A673 (cell line): ENCODE data around the gene ATG9B. TPM values are rescaled to one million over a fixed set of nuclear protein-coding genes. Genes with fewer than 3 reads are reported as not detected.

ENCODE experiments used
- BruUV-seq: library from RNA; stranded (reverse); fragments of 400-500 nt; replicated peaks from 2 replicates; lab custom pipeline; 2021; lab: Mats Ljungman, UMichigan
- CTCF ChIA-PET: fragments of 300-600 bp; sonication (Branson Sonifier 250); formaldehyde crosslinking; loops from one replicate; lab custom pipeline; 2022; ENCODE audit warnings: antibody characterized with exemption; lab: Charles Lee
- POLR2A ChIA-PET: fragments of 300-600 bp; sonication (Branson Sonifier 250); formaldehyde crosslinking; loops from one replicate; lab custom pipeline; 2022; ENCODE audit warnings: antibody characterized with exemption; ENCODE audit not compliant: low non-redundant PET; lab: Charles Lee
- DNase-seq: peaks from one replicate; pipeline ENCODE4 v3.0.0-alpha.2; 2015; ENCODE audit warnings: low spot score
- H3K27ac ChIP-seq: fragments of 200-600 bp; sonication (generic); 2 replicates; pipeline ENCODE4 v1.5.1; 2016; ENCODE audit warnings: mixed run types, low read depth, mild to moderate bottlenecking, mixed read lengths, antibody characterized with exemption, low read length; ENCODE audit not compliant: poor library complexity, severe bottlenecking
- H3K27me3 ChIP-seq: fragments of 200-600 bp; sonication (generic); replicated peaks from 2 replicates; pipeline ENCODE4 v1.6.1; 2017; ENCODE audit warnings: mixed run types, low read depth, mild to moderate bottlenecking, mixed read lengths, antibody characterized with exemption, low read length; ENCODE audit not compliant: insufficient read depth, poor library complexity
- H3K36me3 ChIP-seq: fragments of 200-600 bp; sonication (generic); 2 replicates; pipeline ENCODE4 v1.6.1; 2016; ENCODE audit warnings: mixed run types, mild to moderate bottlenecking, mixed read lengths, antibody characterized with exemption, low read length; ENCODE audit not compliant: insufficient read depth, poor library complexity, severe bottlenecking
- H3K4me1 ChIP-seq: fragments of 200-600 bp; sonication (generic); 2 replicates; pipeline ENCODE4 v1.6.1; 2017; ENCODE audit warnings: mixed run types, mild to moderate bottlenecking, mixed read lengths, antibody characterized with exemption, low read length; ENCODE audit not compliant: insufficient read depth, poor library complexity, severe bottlenecking
- H3K4me3 ChIP-seq: fragments of 200-600 bp; sonication (generic); 2 replicates; pipeline ENCODE4 v1.5.1; 2016; ENCODE audit warnings: low read depth, mixed run types, mild to moderate bottlenecking, mixed read lengths, low read length; ENCODE audit not compliant: poor library complexity, severe bottlenecking
- H3K9me3 ChIP-seq: fragments of 200-600 bp; sonication (generic); 2 replicates; pipeline ENCODE4 v1.6.1; 2016; ENCODE audit warnings: mixed run types, low read depth, mild to moderate bottlenecking, mixed read lengths, antibody characterized with exemption, low read length; ENCODE audit not compliant: poor library complexity, severe bottlenecking
- EZH2 ChIP-seq: fragments of 200-600 bp; sonication (generic); IDR thresholded peaks from 2 replicates; pipeline ENCODE4 v1.6.1; 2017; ENCODE audit warnings: borderline replicate concordance, low read depth, mild to moderate bottlenecking, mixed read lengths, antibody characterized with exemption, low read length; ENCODE audit not compliant: poor library complexity, severe bottlenecking
- intact Hi-C: fragments of 100-400 bp; cut with micrococcal nuclease; formaldehyde crosslinking; loops from one replicate; pipeline ENCODE4 v1.10.0; 2022; ENCODE audit not compliant: unreplicated experiment
- total RNA-seq: library from RNA; stranded (reverse); gene quantifications from 2 replicates; pipeline ENCODE4 v1.2.3, GENCODE V29; 2021
- TF ChIP-seq, protein P1 (sequence below): fragments of 300-800, 200-600 bp; sonication (generic); conservative IDR thresholded peaks from 2 replicates; pipeline ENCODE4 v1.5.1; 2017; ENCODE audit warnings: low read depth, mild to moderate bottlenecking, antibody characterized with exemption, low read length, moderate library complexity, mixed read lengths

ATG9B gene
- total RNA-seq, 1 experiment from 2014 or later = 1.9 TPM

DNA sequence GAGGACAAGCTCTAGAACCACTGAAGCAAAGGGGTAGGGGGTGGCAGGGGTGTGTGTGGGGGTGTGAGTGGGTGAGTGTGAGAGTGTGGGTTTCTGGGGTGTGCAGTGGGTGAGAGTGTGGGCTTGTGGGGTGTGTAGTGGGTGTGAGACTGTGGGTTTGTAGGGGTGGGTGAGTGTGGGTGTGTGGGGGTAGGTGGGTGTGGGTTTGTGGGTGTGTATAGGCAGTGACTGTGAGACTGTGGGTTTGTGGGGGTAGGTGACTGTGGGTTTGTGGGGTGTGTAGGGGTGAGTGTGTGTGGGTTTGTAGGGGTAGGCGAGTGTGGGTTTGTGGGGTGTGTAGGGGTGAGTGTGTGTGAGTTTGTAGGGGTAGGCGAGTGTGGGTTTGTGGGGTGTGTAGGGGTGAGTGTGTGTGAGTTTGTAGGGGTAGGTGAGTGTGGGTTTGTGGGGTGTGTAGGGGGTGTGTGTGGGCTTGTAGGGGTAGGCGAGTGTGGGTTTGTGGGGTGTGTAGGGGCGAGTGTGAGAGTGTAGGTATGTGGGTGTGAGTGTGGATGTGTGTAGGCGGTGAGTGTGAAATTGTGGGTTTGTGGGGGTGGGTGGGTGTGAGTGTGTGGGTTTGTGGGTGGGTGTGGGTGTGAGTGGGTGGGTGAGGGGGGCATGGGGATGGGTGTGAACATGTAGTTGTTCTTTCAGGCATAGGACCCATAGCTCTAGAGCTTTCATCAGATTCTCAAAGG is 24.6 kb downstream of the ATG9B start:
- TF ChIP-seq, protein P1, sequence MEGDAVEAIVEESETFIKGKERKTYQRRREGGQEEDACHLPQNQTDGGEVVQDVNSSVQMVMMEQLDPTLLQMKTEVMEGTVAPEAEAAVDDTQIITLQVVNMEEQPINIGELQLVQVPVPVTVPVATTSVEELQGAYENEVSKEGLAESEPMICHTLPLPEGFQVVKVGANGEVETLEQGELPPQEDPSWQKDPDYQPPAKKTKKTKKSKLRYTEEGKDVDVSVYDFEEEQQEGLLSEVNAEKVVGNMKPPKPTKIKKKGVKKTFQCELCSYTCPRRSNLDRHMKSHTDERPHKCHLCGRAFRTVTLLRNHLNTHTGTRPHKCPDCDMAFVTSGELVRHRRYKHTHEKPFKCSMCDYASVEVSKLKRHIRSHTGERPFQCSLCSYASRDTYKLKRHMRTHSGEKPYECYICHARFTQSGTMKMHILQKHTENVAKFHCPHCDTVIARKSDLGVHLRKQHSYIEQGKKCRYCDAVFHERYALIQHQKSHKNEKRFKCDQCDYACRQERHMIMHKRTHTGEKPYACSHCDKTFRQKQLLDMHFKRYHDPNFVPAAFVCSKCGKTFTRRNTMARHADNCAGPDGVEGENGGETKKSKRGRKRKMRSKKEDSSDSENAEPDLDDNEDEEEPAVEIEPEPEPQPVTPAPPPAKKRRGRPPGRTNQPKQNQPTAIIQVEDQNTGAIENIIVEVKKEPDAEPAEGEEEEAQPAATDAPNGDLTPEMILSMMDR = no peak
- no peak for TF ChIP-seq EZH2
- no peak overlapping the region for H3K27ac ChIP-seq
- POLR2A ChIA-PET = no interaction called here
- H3K4me1 ChIP-seq = peaks cover 4% of the 10 kb centered on the region
- CTCF ChIA-PET = no interaction called here
- no TSS peak for BruUV-seq
- DNase-seq = no peak
- H3K36me3 ChIP-seq = no peaks in the 10 kb centered on the region
- H3K9me3 ChIP-seq = no peaks in the 10 kb centered on the region
- intact Hi-C loops = no loop called here
- H3K27me3 ChIP-seq = no peaks in the 10 kb centered on the region
- no peak overlapping the region for H3K4me3 ChIP-seq

DNA sequence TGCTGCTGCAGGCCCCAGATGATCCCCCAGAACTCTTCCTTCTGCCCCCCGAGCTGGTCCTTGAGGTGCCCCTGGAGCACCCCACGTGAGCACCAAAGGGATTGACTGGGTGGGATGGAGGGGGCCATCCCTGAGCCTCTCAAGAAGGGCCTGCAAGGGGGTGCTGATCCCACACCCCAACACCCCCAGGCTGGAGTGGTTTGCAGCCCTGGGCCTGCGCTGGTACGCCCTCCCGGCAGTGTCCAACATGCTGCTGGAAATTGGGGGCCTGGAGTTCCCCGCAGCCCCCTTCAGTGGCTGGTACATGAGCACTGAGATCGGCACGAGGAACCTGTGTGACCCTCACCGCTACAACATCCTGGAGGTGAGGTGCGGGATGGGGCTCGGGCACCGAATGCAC is 25.3 kb downstream of the ATG9B start:
- no peaks in the 10 kb centered on the region for H3K9me3 ChIP-seq
- no peaks in the 10 kb centered on the region for H3K27me3 ChIP-seq
- H3K4me3 ChIP-seq = no peak overlapping the region
- H3K27ac ChIP-seq = no peak overlapping the region
- TF ChIP-seq EZH2 = no peak
- TF ChIP-seq, protein P1 = no peak
- no peaks in the 10 kb centered on the region for H3K36me3 ChIP-seq
- intact Hi-C loops = no loop called here
- H3K4me1 ChIP-seq = peaks cover 4% of the 10 kb centered on the region
- no peak for DNase-seq
- no TSS peak for BruUV-seq
- CTCF ChIA-PET = no interaction called here
- POLR2A ChIA-PET = no interaction called here

GRCh38 chr7:150998341-150998740 is 26.0 kb downstream of the ATG9B start:
- no peak for DNase-seq
- peaks cover 4% of the 10 kb centered on the region for H3K4me1 ChIP-seq
- H3K9me3 ChIP-seq = no peaks in the 10 kb centered on the region
- H3K4me3 ChIP-seq = no peak overlapping the region
- ChIA-PET CTCF (interaction anchor here (0.6 kb wide), 1 partner anchor 11 kb away, joined by 7 read pairs; no protein-coding TSS in a partner anchor), POLR2A (no interaction called here)
- TF ChIP-seq, protein P1 = no peak
- no peak for TF ChIP-seq EZH2
- no peaks in the 10 kb centered on the region for H3K36me3 ChIP-seq
- no peak overlapping the region for H3K27ac ChIP-seq
- BruUV-seq = no TSS peak
- intact Hi-C loops = no loop called here
- no peaks in the 10 kb centered on the region for H3K27me3 ChIP-seq
